CD4-positive, alpha-beta T cell treated with Interleukin-6 at 100 ng/mL for 8 hours (primary cell): ENCODE measurements around the gene MYO15A.

ENCODE experiments used
- DNase-seq: peaks from one replicate; pipeline ENCODE4 v3.0.0-alpha.2; 2020; ENCODE audit warnings: mixed read lengths, low spot score

The MYO15A gene

GRCh38 chr17:18105595-18105994 is 3.0 kb upstream of the MYO15A start:
- DNase-seq = no peak

GRCh38 chr17:18106211-18106610 is 2.3 kb upstream of the MYO15A start:
- DNase-seq = no peak

GRCh38 chr17:18107061-18107790 is 1.3 kb upstream of the MYO15A start:
- no peak for DNase-seq

- no peak for DNase-seq
Observed at GRCh38 chr17:18107971-18108370, 585 bp upstream of the MYO15A start.

- DNase-seq = no peak
Observed at GRCh38 chr17:18109935-18110485, 1.5 kb downstream of the MYO15A start.

- DNase-seq = no peak
Observed at GRCh38 chr17:18110636-18111145, 2.1 kb downstream of the MYO15A start.

- DNase-seq = no peak
Observed at GRCh38 chr17:18111330-18111971, 2.9 kb downstream of the MYO15A start.

- DNase-seq = no peak
Observed at GRCh38 chr17:18115517-18115916, 7.0 kb downstream of the MYO15A start.

GRCh38 chr17:18116078-18116477 is 7.5 kb downstream of the MYO15A start:
- DNase-seq = no peak

- DNase-seq = no peak
Observed at GRCh38 chr17:18117533-18117932, 9.0 kb downstream of the MYO15A start.

- DNase-seq = no peak
Observed at GRCh38 chr17:18117982-18118975, 9.7 kb downstream of the MYO15A start.

- DNase-seq = no peak
Observed at GRCh38 chr17:18119166-18119745, 10.7 kb downstream of the MYO15A start.

GRCh38 chr17:18119938-18120337 is 11.4 kb downstream of the MYO15A start:
- no peak for DNase-seq

- DNase-seq = no peak
Observed at GRCh38 chr17:18120461-18121017, 12.0 kb downstream of the MYO15A start.

- no peak for DNase-seq
Observed at GRCh38 chr17:18121144-18121910, 12.8 kb downstream of the MYO15A start.

GRCh38 chr17:18122990-18123753 is 14.6 kb downstream of the MYO15A start:
- no peak for DNase-seq

GRCh38 chr17:18124345-18125126 is 16.0 kb downstream of the MYO15A start:
- DNase-seq = no peak

GRCh38 chr17:18129041-18129502 is 20.5 kb downstream of the MYO15A start:
- DNase-seq = no peak

- DNase-seq = no peak
Observed at GRCh38 chr17:18132711-18133110, 24.2 kb downstream of the MYO15A start.
